Activated effector memory CD4-positive, alpha-beta T cell treated with Interleukin-2 at 50 U/mL for 16 hours (primary cell): ENCODE results near the gene TGFBI.

Source experiments
- DNase-seq: peaks from one replicate; pipeline ENCODE4 v3.0.0-alpha.2; 2020

The TGFBI gene

DNA sequence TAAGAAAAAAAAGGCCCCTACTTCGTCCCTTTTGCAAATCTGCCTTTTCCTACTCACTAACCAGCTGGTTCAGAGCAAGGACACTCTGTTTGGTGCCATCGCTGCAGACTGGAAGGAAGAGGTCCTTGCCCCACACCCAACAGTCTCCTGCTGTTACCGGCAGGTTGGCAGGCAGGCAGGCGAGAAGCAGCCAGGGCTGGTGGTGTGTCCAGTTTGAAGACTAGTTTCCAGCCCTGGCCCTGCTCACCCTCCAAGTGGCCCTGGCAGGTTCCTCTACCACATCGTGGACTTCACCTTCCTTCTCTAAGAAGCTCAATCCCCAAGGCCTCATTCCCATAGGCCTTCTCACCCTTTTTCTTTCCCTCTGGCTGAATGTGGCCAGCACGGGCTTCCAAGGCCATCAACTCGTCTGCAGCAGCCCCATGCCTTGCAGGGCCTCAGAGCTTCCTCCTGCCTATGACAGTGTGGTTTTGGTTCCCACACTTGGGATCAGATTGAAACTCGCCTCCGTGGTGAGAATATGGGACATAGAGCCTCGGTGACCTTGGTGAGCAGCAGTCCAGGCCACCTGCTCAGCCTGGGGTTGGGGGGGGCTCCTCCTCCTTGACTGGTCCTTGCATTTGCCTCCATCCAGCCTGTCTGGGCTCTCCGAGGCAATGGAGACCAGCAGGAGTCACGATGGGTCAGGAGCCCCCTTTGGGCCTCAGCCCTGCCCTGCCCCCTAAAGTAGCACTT lies 22.9 kb downstream of the TGFBI start:
- DNase-seq, result no peak

DNA sequence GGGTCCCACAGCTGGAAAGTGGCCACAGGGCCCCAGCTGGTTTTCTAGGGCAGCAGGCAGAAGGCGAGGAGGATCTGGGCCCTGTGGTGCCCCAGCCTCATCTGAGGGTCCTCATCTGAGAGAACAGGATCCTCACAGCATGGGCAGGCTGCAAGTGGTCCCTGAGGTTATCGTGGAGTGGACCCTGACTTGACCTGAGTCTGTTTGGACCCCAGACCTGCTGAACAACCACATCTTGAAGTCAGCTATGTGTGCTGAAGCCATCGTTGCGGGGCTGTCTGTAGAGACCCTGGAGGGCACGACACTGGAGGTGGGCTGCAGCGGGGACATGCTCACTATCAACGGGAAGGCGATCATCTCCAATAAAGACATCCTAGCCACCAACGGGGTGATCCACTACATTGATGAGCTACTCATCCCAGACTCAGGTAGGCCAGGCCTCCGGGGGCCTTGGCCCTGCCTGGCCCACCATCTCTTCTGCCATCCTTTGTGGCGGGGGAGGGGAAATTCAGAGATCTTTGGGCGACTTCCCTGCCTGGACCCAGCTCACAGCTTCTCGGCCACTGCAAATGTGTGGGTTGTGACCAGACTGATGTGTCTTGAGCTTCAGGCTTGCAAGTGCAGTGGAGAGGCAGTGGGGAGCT lies 24.0 kb downstream of the TGFBI start:
- DNase-seq, result no peak

DNA sequence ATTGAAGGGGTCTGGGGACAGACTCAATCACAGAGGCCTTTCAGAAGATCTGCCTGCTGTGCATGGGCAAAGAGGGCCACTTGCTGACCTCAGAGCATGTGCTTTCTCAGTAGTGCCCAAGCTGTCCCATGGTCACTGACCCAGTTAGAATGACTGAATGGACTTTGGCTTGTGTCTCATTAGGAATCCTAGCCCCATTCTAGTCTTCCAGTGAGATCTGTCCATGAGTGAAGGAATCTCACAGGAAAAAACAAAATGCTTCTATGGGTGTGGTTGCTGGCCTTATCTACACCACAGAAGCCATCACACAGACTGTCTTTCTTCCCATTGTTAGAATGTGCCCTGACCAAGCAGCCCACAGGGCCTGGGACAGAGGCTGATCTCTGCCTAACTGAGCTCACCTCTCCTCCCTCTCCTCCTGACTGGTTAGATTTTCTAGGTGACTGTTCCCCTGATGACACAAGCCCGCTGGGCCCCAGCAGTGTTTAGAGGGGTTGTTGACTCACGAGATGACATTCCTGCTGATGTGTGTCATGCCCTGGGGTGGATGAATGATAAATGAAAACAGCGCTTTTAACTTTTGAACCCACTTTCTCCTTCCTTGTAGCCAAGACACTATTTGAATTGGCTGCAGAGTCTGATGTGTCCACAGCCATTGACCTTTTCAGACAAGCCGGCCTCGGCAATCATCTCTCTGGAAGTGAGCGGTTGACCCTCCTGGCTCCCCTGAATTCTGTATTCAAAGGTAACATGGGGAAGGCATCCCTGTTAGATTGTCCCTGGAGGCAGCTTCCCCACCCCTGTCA lies 24.8 kb downstream of the TGFBI start:
- DNase-seq, result no peak

DNA sequence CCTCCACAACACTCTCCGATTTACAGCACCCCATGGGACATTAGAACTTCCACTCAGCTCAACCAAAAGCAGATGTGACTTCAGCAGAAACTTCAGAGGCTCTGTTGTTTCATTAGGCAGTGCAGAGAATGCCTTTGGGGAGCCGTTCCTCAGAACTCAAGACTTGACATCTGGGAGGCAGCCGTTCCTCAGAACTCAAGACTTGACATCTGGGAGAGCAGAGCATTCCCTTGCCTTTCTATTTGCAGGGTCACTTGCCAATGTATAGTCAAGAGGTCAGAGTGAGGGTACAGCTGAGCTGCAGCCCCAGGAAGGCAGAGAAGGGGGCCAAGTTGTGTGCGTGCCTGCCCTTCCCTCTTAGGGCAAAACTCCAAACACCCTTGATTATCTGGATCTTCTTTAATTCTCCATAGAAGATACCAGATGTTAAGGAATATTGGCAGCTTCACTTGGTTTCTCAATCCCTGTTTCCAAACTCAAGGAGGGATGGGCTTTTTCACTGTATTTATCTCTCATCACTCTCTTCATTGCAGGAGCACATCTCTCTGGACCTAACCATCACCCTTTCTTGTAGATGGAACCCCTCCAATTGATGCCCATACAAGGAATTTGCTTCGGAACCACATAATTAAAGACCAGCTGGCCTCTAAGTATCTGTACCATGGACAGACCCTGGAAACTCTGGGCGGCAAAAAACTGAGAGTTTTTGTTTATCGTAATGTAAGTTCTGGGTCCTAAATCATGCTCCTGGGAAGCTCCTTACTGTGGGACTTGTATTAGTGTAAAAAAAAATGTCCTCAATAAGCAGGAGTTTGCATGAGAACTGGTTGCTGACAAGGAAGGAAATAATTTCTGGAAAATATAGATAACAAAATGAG lies 25.6 kb downstream of the TGFBI start:
- DNase-seq, result no peak

DNA sequence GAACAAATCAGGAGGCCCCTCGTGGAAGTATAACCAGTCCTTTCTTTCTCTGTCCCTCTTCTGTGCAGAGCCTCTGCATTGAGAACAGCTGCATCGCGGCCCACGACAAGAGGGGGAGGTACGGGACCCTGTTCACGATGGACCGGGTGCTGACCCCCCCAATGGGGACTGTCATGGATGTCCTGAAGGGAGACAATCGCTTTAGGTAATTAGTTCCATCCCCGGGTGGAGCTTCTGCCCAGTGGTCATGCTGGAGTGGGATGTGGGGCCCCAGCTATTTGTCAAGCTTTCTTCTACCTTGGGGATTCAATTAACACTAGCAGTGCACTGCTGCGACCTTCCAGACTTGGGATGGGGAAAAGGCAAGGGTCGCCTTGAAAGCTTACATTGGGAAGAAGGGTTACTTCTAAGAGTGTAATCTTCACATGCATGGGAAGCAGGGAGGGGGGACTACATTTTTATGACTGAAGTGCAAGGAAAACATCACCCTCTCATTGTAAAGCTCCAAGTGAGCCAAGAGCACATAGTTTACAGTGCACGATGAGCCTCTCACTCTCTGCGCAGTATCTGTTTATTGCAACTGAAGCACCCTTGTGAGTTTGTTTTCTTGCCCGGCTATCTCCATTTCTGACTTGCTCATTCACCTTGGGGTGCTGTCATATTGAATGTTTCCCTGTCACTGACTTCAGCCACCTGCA lies 27.0 kb downstream of the TGFBI start:
- DNase-seq, result no peak

DNA sequence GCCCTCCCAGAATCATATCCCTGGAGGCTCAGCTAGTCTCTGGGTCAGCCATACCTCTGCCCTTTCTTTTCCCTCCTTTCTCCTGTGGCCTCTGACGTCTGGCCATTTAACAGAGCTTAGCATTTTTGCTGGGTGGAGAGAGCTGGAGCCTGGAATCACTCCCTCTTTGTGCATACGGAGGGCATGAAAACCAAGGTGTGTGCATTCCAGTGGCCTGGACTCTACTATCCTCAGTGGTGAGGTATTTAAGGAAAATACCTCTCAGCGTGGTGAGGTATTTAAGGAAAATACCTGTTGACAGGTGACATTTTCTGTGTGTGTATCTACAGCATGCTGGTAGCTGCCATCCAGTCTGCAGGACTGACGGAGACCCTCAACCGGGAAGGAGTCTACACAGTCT lies 27.5 kb downstream of the TGFBI start:
- no peak for DNase-seq

DNA sequence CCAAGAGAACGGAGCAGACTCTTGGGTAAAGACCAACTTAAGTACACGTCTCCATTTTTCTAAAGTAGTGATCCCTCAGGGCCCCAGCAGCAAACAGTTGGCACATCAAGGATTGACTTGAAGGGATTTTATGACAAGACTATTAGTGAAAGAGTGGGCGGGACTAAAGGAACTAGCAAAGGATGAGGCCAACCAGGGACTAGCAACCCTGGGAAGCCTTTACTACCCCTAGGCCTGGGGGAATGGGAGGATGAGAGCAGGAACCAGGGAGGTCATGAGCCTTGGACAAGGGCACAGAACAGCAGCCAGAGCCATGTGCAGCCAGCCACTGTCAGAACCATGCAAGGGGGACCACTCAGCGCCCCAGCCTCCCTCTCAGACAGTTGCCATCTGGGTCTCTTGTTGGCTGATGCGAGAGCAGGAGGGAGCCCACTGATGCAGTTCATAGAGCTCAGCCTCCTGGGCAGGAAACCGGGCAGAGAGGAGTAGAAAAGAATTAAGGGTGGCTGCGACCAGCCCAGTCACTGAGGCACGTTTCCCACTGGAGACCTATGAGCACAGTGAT lies 28.1 kb downstream of the TGFBI start:
- DNase-seq, result no peak

DNA sequence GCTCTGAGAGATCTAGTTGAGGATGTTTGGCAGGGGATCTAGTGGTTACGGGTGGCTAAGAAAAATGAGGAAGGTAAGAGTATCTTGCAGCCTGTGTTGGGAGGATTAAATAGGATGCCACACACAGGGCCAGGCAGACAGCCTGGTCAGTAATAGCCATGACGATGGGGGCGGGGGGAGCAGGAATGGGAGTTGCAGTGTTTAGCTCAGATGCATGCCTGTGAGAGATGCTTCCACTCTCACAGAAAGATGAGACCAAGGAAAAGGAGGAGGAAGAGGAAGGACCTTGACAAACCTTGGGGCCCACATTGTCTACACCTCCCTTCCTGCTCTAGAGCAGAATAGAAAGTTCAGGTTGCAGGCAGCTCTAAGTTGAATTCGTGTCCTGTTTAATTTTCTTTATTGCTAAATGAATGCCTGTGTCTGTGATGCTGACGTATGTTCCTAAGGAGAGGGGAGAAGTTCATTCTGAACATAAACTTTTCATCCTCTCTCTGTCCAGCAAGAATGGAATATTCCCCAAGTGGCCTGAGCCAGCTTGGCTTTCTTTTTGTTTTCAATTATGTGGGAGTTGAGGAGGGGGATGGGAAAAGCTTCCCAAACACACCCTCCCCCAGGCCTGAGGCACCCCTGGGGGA lies 28.7 kb downstream of the TGFBI start:
- no peak for DNase-seq

DNA sequence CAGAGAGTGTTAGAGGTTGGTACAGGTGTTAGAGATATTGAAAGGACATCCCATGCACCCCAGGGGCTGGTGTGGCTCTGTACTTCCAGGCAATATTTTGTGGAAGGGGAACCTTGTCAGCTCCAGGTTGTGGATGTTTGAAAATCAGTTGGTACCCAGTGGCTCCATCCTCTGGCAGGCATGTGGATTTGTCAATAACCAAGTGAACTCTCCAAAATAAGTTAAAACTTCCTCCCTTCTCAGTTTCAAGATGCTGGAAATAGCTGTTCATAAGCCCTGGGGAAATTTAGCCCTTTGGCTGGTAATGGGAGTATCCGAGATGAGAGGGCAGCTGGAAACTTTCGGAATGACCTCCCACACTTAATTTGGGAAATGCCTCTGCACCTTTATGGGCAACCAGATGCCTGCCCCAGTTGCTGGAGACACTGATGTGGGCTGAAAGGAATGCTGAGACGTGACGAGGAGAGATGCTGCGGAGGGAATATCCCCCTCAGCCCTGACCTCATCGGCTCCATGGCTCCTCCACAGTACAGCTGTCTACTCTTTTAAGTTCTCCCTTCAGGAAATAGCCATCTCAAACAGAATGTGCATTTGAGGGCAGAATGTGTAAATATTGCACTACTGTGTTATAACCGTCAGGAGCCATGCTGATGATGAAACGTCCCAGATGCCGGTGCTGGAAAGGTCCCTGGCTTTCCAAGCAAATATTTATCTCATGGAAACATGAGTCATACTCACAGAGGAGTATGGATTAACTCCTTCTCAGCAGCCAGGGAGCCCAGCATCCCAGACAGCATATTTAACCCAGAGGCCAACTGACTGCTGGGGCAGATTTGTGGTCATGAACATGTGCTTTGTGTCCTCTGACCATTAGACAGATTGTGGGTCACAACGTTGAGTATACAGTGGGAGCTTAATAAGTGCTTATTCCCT lies 29.5 kb downstream of the TGFBI start:
- DNase-seq, result no peak

DNA sequence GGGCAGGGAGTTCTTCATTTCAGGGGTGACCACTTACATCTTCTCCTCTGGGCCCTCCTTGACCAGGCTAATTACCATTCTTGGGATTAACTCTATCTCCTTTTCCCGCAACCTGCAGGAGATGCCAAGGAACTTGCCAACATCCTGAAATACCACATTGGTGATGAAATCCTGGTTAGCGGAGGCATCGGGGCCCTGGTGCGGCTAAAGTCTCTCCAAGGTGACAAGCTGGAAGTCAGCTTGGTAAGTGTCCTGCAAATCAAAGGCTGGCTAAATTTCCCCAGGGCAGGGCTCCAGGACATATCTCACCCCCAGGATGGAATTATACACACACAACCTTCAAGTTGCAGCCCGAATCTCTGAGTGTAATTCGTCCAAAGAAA lies 30.2 kb downstream of the TGFBI start:
- DNase-seq, result no peak

DNA sequence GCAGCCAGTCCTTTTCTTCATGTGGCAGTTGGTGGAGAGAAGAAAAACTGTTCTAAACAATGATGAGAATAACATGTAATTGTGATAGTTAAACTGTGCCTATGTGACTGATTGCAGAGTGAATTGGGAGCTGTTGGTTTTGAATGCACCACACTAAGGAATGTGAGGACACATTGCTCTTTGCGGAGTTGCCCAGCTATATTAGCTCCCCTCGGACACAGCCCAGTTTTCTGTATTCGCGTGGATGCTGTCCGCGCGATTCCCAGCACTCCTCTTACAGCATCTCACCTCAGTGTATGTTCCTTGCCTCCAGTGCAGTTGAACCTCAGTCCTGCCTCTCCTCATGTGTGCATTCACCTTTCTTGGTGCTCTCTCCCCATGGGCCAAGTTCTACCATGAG lies 32.2 kb downstream of the TGFBI start:
- DNase-seq, result no peak

DNA sequence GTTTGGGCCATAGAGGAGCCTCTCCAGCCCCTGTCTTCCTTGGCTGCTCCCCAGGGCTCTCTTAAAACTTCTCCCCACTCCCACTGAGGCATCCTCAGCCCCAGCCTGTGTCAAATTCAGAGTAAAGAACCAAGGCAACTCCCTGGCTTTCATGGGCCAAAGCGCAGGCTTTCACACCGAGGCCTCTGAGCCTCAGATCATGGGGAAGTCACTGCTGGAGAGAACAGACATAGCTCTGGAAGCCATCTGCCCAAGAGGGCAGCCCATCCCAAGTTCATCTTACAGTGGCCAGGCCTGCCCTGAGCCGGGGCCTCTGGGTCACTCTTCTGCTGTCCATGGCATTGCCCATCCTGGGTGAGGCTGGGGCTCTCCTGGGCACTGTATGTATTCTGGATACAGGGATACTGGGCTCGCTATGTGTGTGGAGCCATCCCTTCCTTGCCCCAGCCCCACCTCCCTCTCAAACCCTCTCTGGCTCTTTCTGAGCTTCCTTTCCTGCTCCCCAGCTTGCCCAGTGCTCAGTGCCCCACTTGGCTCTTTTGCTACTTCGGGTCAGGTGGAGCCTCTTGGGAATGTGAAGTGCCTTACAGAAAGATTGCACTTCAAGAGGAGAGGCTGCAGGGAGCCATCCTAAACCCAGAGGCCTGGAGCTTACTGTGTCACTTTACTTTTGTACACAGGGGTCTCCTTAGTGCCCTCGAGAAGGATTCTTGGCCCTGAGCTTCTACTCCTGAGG lies 33.0 kb downstream of the TGFBI start:
- no peak for DNase-seq

DNA sequence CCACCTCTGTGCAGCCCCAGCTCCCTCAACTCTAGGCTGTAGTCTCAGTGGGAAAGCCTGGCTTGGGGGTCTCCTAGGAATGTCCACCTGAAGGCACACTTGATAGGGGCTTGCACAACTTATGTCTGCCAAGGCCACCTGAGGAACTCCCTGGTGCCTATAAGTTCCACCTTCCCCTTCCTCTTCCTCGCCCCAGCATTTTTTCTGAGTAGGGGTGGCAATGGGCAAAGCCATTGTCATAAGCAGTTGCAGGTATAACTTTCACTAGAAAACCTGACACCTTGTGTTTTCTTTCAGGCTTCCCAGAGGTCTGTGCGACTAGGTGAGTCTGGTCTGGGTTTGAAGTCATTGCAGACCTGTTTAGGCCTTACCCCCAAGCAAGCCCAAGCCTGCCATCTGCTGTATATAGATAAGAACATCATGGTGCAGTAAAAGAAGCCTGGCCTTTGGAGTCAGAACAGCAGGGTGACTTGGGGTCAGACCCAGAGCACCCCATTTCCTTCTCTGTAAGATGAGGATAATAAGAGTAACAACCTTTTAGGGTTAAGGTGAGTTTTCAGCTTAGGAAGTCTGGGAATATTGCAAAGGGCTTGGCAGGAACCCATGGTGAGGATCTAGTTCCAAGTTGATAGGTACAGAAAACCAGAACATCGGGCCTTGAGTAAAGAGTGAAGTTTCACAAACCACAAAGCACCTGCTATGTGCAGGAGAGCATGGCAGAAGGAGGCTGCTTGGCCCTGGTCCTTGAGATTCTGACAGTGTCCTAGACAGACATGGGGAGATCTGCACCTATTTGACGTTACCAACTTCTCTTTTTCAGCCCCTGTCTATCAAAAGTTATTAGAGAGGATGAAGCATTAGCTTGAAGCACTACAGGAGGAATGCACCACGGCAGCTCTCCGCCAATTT lies 33.8 kb downstream of the TGFBI start:
- no peak for DNase-seq

DNA sequence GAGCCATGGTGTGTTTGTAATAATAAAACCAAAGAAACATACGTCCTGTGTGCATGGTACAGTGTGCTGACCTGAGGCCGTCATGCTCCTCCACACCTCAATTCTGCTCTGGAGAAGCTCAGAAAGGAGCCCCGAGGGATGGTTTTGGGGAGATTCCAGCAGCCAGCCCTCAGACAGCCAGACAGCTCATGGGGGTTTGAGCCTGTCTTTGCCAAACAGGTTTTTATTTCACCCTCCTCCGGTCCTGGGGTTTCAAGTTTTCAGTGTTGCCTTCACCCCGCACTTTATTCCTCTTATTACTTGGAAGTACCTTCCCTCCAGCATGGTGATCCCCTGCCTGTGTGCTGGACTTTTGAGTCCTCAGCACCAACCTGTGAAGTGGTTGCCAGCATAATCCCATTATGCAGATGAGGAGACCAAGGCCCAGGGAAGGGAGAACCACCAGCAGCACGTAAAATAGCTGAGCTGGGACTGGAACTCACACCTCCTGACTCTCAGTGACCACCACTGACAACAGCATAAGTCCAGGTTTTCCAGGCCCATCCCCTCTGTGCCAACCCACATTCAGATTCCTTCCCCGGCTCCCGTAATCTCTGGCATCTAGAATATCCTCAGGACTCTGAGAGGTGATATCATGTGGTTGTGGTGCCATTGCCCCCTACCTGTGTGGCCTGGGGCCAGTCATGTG lies 35.1 kb downstream of the TGFBI start:
- DNase-seq, result no peak

DNA sequence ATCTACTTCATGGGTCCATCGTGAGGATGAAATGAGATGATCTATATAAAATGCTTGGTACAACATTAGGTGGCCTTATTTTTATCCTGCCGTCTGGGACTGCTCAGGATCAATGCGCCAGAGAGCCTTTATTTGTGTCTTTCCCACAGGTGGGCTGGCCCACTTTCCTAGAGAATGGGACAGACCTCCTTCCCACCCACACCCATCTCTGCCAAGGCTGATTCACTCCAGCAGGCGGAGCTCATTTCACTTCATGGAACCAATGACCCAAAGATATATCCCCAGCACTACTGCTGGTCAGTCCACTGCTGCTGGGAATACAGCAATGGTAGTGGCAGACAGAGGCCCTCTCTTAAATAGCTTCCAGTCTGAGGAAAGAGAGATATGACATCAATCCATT lies 35.7 kb downstream of the TGFBI start:
- no peak for DNase-seq

DNA sequence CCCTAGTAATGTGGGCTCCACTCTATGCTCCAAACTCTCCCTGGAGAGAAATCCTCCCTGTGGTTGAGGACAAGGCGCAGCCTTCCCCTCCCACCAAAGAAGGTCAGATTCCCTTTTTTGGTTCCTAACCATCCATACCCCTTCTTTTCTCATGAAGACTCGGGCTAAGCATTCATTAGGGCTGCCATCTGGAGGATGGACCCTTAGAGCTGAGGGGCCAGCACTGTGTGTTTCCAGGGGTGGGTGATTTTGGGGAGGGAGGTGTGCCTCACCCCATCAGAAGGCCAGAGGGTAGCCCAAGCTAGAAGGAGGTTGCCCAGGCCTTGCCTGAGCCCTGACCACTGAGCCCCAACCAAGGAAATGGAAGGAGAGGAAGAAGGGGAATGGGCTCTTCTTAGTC lies 36.8 kb downstream of the TGFBI start:
- no peak for DNase-seq

DNA sequence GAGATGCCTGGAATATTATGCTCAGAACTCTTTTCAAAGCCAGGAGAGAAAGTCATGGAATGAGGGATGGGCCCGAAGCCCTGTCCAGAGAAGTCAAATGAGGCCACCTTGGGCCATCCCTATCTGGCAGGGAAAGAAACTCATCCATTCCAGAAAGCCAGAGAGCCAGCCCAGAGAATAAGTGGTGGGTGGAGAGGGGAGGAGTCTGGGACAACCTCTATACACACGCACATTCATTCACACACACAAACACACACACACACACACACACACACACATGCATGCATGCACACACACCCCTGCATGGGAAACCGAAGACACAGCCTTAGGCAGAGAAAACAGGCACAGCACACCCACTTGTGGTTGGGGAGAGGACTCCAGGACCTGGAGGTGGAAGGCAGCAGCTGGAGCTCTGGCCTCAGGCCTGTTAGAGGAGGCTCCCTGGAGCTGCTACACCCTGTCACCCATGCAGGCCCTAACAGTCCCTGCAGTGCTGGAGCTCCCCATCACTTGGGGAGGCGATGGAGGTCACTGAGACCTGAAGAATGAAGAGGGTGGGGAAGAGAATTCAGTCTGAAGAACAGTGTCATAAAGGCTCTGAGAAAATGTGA lies 38.0 kb downstream of the TGFBI start:
- DNase-seq, result no peak
